ENCODE measurements around the gene RAB11FIP4.
"Not testable (repeated sequence)": the region's sequence is repeated elsewhere in the genome, so short reads cannot be mapped to it uniquely, and the experiment has no call there.

The RAB11FIP4 gene

DNA sequence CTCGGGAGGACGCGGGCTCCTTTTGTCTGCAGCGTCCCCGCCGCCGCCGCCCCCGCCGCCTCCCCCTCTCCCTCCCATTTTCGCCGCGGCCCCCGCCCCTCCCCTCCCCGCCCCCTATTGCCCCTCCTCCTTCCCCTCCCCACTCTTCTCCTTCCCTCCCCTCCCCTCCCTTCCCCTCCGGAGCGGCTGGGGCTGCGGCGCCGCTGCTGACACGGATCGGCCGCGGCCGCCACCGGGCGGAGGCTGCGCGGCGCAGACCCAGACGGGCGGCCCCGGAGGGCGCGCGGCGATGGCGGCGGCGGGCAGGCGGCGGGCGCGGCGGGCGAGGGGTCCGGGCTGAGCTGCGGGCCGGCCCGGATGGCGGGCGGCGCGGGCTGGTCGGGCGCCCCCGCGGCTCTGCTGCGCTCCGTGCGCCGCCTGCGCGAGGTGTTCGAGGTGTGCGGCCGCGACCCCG lies at the start of gene RAB11FIP4:
Gene RAB11FIP4, plus strand, starts transcription at position 180 of the 454 bp plus-strand sequence. Its CDS starts 178 bp downstream, at position 358.
- FAIRE-seq: no peak
- TF ChIP-seq, protein P1, sequence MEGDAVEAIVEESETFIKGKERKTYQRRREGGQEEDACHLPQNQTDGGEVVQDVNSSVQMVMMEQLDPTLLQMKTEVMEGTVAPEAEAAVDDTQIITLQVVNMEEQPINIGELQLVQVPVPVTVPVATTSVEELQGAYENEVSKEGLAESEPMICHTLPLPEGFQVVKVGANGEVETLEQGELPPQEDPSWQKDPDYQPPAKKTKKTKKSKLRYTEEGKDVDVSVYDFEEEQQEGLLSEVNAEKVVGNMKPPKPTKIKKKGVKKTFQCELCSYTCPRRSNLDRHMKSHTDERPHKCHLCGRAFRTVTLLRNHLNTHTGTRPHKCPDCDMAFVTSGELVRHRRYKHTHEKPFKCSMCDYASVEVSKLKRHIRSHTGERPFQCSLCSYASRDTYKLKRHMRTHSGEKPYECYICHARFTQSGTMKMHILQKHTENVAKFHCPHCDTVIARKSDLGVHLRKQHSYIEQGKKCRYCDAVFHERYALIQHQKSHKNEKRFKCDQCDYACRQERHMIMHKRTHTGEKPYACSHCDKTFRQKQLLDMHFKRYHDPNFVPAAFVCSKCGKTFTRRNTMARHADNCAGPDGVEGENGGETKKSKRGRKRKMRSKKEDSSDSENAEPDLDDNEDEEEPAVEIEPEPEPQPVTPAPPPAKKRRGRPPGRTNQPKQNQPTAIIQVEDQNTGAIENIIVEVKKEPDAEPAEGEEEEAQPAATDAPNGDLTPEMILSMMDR (IDR thresholded peaks at IDR 0.05; ENCODE audit: insufficient read depth, missing control alignments): no peak

DNA sequence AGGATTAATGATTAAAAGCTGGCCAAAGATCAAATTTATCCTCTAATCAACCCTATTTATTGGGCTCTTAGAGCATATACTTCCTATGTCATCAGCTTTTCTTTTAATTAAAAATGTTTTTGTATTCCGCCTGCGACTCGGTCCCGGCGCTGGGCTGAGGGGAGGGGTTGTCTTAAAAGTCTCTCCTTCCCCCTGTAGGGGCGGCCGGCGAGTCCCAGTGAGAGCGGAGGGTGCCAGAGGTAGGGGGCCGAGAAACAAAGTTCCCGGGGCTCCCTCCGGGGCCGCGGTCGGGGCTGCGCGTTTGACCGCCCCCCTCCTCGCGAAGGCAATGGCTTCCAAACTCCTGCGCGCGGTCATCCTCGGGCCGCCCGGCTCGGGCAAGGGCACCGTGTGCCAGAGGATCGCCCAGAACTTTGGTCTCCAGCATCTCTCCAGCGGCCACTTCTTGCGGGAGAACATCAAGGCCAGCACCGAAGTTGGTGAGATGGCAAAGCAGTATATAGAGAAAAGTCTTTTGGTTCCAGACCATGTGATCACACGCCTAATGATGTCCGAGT lies 46.2 kb upstream of the RAB11FIP4 start:
- not testable (repeated sequence) for FAIRE-seq; DNase-seq (ENCODE audit: insufficient read length, low spot score)

More for the DNA sequence above, at the start of gene RAB11FIP4:
- DNase-seq (ENCODE audit: insufficient read length, low spot score): peak; percentile 73

DNA sequence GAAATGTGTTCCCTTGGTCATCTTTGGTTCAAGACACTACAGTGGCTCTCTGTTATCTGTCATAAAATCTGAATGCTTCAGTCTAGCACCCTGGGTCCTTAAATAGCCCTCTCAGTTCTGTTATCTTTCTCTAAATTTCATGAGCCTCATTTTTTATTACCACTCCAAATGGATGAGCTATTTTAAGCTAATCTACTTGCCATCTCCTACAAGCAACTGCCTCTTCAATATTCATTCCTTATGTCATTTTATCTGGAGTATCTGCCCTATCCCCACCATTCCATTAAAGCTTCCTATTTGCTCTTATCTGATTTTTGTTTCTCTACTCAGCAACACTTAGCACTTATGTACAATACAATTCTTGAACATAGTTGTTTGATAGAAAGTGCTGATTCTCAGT lies 42.0 kb upstream of the RAB11FIP4 start:
- FAIRE-seq (no peak), DNase-seq (ENCODE audit: insufficient read length, low spot score) (no peak)
- TF ChIP-seq, protein P1 (IDR thresholded peaks at IDR 0.05; ENCODE audit: insufficient read depth, missing control alignments): no peak

DNA sequence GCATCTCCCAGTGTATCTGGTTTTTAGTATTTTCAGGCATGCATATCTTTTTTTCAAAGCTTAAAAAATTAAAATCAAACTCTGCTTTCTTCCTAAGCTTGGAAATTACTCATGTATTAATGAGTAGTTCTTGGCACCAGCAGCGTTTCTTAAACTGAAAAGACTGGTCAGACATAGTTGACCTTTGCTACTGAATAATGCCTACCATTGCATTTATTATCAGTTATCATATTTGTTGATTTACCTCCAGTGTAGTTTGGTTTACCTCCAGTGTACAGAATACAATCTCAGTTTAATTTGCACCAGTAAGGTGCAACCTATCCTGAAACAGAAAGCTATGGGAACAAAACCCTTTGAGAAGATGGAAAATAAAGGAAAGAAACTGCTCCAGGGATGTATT lies 35.5 kb upstream of the RAB11FIP4 start:
- DNase-seq (ENCODE audit: insufficient read length, low spot score) (no peak), FAIRE-seq (no peak)
- TF ChIP-seq, protein P1 (IDR thresholded peaks at IDR 0.05; ENCODE audit: insufficient read depth, missing control alignments): no peak

- FAIRE-seq (no peak), DNase-seq (ENCODE audit: insufficient read length, low spot score) (no peak)
- TF ChIP-seq, protein P1 (IDR thresholded peaks at IDR 0.05; ENCODE audit: insufficient read depth, missing control alignments): no peak
Measured at GRCh38 chr17:31357091-31357490, 34.4 kb upstream of the RAB11FIP4 start.

DNA sequence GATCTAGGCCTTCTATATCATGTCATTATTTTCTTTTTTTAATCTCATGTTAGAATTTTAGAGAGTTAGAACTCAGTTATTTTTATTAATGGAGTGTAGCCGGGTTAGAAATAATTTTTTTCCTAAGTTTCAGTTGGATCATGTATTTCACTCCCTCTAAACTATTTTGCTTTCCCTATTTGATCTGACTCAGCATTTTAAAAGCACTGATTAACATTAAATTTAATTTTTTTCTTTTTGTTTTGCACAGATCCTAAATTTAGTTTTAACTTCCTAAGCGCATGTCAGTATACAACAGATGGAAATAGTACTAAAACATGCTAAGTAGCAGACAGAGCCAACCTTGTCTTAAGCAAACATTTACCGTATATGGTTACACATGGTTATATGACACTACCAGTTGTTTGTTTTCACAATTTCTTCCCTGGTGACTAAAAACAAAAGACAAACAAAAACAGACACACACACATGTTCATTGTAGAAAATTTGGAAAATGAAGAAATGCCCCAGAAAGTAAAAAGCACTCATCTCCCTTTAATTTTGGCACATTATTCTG lies 33.6 kb upstream of the RAB11FIP4 start:
- no peak for FAIRE-seq
- TF ChIP-seq, protein P1 (IDR thresholded peaks at IDR 0.05; ENCODE audit: insufficient read depth, missing control alignments): no peak
- DNase-seq (ENCODE audit: insufficient read length, low spot score): no peak

- TF ChIP-seq, protein P1 (IDR thresholded peaks at IDR 0.05; ENCODE audit: insufficient read depth, missing control alignments): no peak
- DNase-seq (ENCODE audit: insufficient read length, low spot score) (no peak), FAIRE-seq (no peak)
Measured at GRCh38 chr17:31364012-31364411, 27.5 kb upstream of the RAB11FIP4 start.
